Esophagus (tissue), 2 donors: ENCODE measurements around the gene SRGN. TPM values are rescaled to one million over a fixed set of nuclear protein-coding genes. Genes with fewer than 3 reads are reported as not detected.

Source experiments
- H3K27ac ChIP-seq, 2 donors: one replicate each; pipeline ENCODE4 v1.5.1; 2013; ENCODE audit warnings: low read depth in 2 of 2, mild to moderate bottlenecking in 2 of 2, inconsistent platforms in 1 of 2, low read length in 1 of 2, moderate library complexity in 1 of 2
- H3K27me3 ChIP-seq, 2 donors: one replicate each; pipeline ENCODE4 v1.6.1; 2013; ENCODE audit warnings: low read length in 2 of 2, control low read depth in 1 of 2, mild to moderate bottlenecking in 1 of 2; ENCODE audit not compliant: insufficient read depth in 2 of 2, control insufficient read depth in 1 of 2
- H3K36me3 ChIP-seq, 2 donors: one replicate each; pipeline ENCODE4 v1.6.1; 2013; ENCODE audit warnings: low read length in 1 of 2; ENCODE audit not compliant: control insufficient read depth in 2 of 2, insufficient read depth in 2 of 2
- H3K4me1 ChIP-seq, 2 donors: one replicate each; pipeline ENCODE4 v1.6.1; 2013; ENCODE audit warnings: low read length in 1 of 2; ENCODE audit not compliant: control insufficient read depth in 2 of 2, insufficient read depth in 2 of 2
- H3K4me3 ChIP-seq, 2 donors: one replicate each; pipeline ENCODE4 v1.5.1; 2013; ENCODE audit warnings: low read length in 2 of 2, mild to moderate bottlenecking in 2 of 2, low read depth in 1 of 2, moderate library complexity in 1 of 2
- H3K9me3 ChIP-seq, 2 donors: one replicate each; pipeline ENCODE4 v1.6.1; 2013; ENCODE audit warnings: mild to moderate bottlenecking in 2 of 2, low read depth in 1 of 2, low read length in 1 of 2, moderate library complexity in 1 of 2; ENCODE audit not compliant: control insufficient read depth in 2 of 2, insufficient read depth in 1 of 2
- WGBS, 2 donors: extraction: QIAGEN DNeasy Blood & Tissue Kit; methylation state at CpG; one replicate each; pipeline ENCODE4 v1.1.7; 2013; 5-methylcytosine and 5-hydroxymethylcytosine counted together
- polyA plus RNA-seq, 2 donors: library from polyadenylated mRNA; stranded (reverse); fragments of 200-250 nt; gene quantifications; one replicate each; pipeline ENCODE4 v1.2.3, GENCODE V29; 2013
- donor health status: healthy with polysubstance abuse.
- donor health status: Bipolar disorder and iron deficiency.

The SRGN gene
- polyA plus RNA-seq, 2 donors = 7.3 to 14.9 TPM

GRCh38 chr10:69097729-69098128 lies 9.8 kb downstream of the SRGN start:
- Histone ChIP-seq H3K27ac (no peak overlapping the region), H3K36me3 (no peaks in the 10 kb centered on the region), H3K9me3 (no peaks in the 10 kb centered on the region), H3K4me1 (no peaks in the 10 kb centered on the region), H3K4me3 (no peak overlapping the region), H3K27me3 (no peaks in the 10 kb centered on the region)
- WGBS, 2 donors = 79 to 83% methylated on average over 4 of the region's 4 CpGs

- Histone ChIP-seq H3K4me3 (no peak overlapping the region), H3K27me3 (no peaks in the 10 kb centered on the region)
These were observed 12.4 kb downstream of the SRGN start for GRCh38 chr10:69100136-69100872.

GRCh38 chr10:69101451-69102095 lies 13.7 kb downstream of the SRGN start:
- Histone ChIP-seq H3K27ac (no peak overlapping the region), H3K36me3 (no peaks in the 10 kb centered on the region), H3K4me3 (no peak overlapping the region), H3K9me3 (peaks cover 0 to 2% of the 10 kb centered on the region in 2 donors), H3K27me3 (no peaks in the 10 kb centered on the region), H3K4me1 (no peaks in the 10 kb centered on the region)
- WGBS, 2 donors = 70 to 72% methylated on average over 6 of the region's 6 CpGs

More at GRCh38 chr10:69100136-69100872, 12.4 kb downstream of the SRGN start:
- WGBS, 2 donors = 53 to 56% methylated on average over 7 of the region's 7 CpGs
- H3K9me3 ChIP-seq = peaks cover 0 to 2% of the 10 kb centered on the region in 2 donors
- H3K36me3 ChIP-seq = no peaks in the 10 kb centered on the region
- H3K4me1 ChIP-seq = no peaks in the 10 kb centered on the region
- no peak overlapping the region for H3K27ac ChIP-seq

- peaks cover 0 to 2% of the 10 kb centered on the region in 2 donors for H3K9me3 ChIP-seq
- H3K36me3 ChIP-seq = no peaks in the 10 kb centered on the region
- no peaks in the 10 kb centered on the region for H3K4me1 ChIP-seq
- H3K27ac ChIP-seq = no peak overlapping the region
- no peaks in the 10 kb centered on the region for H3K27me3 ChIP-seq
- WGBS, 2 donors = 76 to 81% methylated on average over 3 of the region's 3 CpGs
- H3K4me3 ChIP-seq = no peak overlapping the region
These were observed 14.5 kb downstream of the SRGN start for GRCh38 chr10:69102440-69102839.

- no peaks in the 10 kb centered on the region for H3K36me3 ChIP-seq
- 73 to 78% methylated on average over 7 of the region's 7 CpGs for WGBS, 2 donors
- no peaks in the 10 kb centered on the region for H3K4me1 ChIP-seq
- H3K4me3 ChIP-seq = no peak overlapping the region
- H3K9me3 ChIP-seq = peaks cover 0 to 2% of the 10 kb centered on the region in 2 donors
- no peaks in the 10 kb centered on the region for H3K27me3 ChIP-seq
- H3K27ac ChIP-seq = no peak overlapping the region
These were observed 15.9 kb downstream of the SRGN start for GRCh38 chr10:69103784-69104183.

- H3K9me3 ChIP-seq = peaks cover 0 to 2% of the 10 kb centered on the region in 2 donors
- H3K27ac ChIP-seq = no peak overlapping the region
- no peaks in the 10 kb centered on the region for H3K27me3 ChIP-seq
- no peaks in the 10 kb centered on the region for H3K36me3 ChIP-seq
- no peak overlapping the region for H3K4me3 ChIP-seq
- no peaks in the 10 kb centered on the region for H3K4me1 ChIP-seq
- 91 to 99% methylated on average over 1 of the region's 1 CpG for WGBS, 2 donors
These were observed 17.3 kb downstream of the SRGN start for GRCh38 chr10:69104994-69105790.

- Histone ChIP-seq H3K4me3 (no peak overlapping the region), H3K4me1 (no peaks in the 10 kb centered on the region), H3K36me3 (no peaks in the 10 kb centered on the region), H3K9me3 (peaks cover 0 to 2% of the 10 kb centered on the region in 2 donors), H3K27me3 (no peaks in the 10 kb centered on the region), H3K27ac (no peak overlapping the region)
These were observed 19.2 kb downstream of the SRGN start for GRCh38 chr10:69107176-69107490.

- Histone ChIP-seq H3K27ac (no peak overlapping the region), H3K9me3 (peaks cover 0 to 2% of the 10 kb centered on the region in 2 donors)
- 96 to 98% methylated on average over 2 of the region's 2 CpGs for WGBS, 2 donors
These were observed 19.8 kb downstream of the SRGN start for GRCh38 chr10:69107699-69108098.

GRCh38 chr10:69119896-69120295 lies 32.0 kb downstream of the SRGN start:
- H3K36me3 ChIP-seq = no peaks in the 10 kb centered on the region
- no peaks in the 10 kb centered on the region for H3K9me3 ChIP-seq
- no peaks in the 10 kb centered on the region for H3K27me3 ChIP-seq
- no peaks in the 10 kb centered on the region for H3K4me1 ChIP-seq
- no peak overlapping the region for H3K27ac ChIP-seq
- H3K4me3 ChIP-seq = no peak overlapping the region
- 50 to 68% methylated on average over 1 of the region's 1 CpG for WGBS, 2 donors

More at GRCh38 chr10:69107699-69108098, 19.8 kb downstream of the SRGN start:
- no peak overlapping the region for H3K4me3 ChIP-seq
- no peaks in the 10 kb centered on the region for H3K27me3 ChIP-seq
- H3K36me3 ChIP-seq = no peaks in the 10 kb centered on the region
- H3K4me1 ChIP-seq = no peaks in the 10 kb centered on the region
